ENCODE measurements around the gene DGKI.

DGKI gene

GRCh38 chr7:137521451-137521850 is 325.3 kb downstream of the DGKI start:
- no CpG with 5 or more reads among the region's 5 CpGs for WGBS (ENCODE audit: insufficient coverage, insufficient read length)

GRCh38 chr7:137519947-137520346 is 326.8 kb downstream of the DGKI start:
- Histone ChIP-seq H3K27ac (ENCODE audit: low read length) (no peak overlapping the region), H3K36me3 (ENCODE audit: control insufficient read depth, insufficient read depth, low read length) (no peaks in the 10 kb centered on the region), H3K4me3 (ENCODE audit: low read length) (no peak overlapping the region), H3K27me3 (ENCODE audit: control insufficient read depth, insufficient read depth, low read length) (no peaks in the 10 kb centered on the region), H3K9me3 (ENCODE audit: control insufficient read depth, insufficient read depth, low read length) (no peaks in the 10 kb centered on the region), H3K4me1 (ENCODE audit: control insufficient read depth, insufficient read depth, low read length) (no peaks in the 10 kb centered on the region)
- DNase-seq (ENCODE audit: low read depth, low spot score): no peak
- WGBS (ENCODE audit: insufficient coverage, insufficient read length): no CpG with 5 or more reads among the region's 1 CpG

More at GRCh38 chr7:137521451-137521850, 325.3 kb downstream of the DGKI start:
- no peak for DNase-seq (ENCODE audit: low read depth, low spot score)
- Histone ChIP-seq H3K27me3 (ENCODE audit: control insufficient read depth, insufficient read depth, low read length) (no peaks in the 10 kb centered on the region), H3K36me3 (ENCODE audit: control insufficient read depth, insufficient read depth, low read length) (no peaks in the 10 kb centered on the region), H3K4me1 (ENCODE audit: control insufficient read depth, insufficient read depth, low read length) (no peaks in the 10 kb centered on the region), H3K27ac (ENCODE audit: low read length) (no peak overlapping the region), H3K4me3 (ENCODE audit: low read length) (no peak overlapping the region), H3K9me3 (ENCODE audit: control insufficient read depth, insufficient read depth, low read length) (no peaks in the 10 kb centered on the region)

GRCh38 chr7:137519181-137519691 is 327.5 kb downstream of the DGKI start:
- DNase-seq (ENCODE audit: low read depth, low spot score): no peak
- H3K27me3 ChIP-seq (ENCODE audit: control insufficient read depth, insufficient read depth, low read length): no peaks in the 10 kb centered on the region
- WGBS (ENCODE audit: insufficient coverage, insufficient read length): no CpG with 5 or more reads among the region's 4 CpGs
- no peaks in the 10 kb centered on the region for H3K4me1 ChIP-seq (ENCODE audit: control insufficient read depth, insufficient read depth, low read length)
- no peak overlapping the region for H3K4me3 ChIP-seq (ENCODE audit: low read length)
- no peaks in the 10 kb centered on the region for H3K36me3 ChIP-seq (ENCODE audit: control insufficient read depth, insufficient read depth, low read length)
- no peak overlapping the region for H3K27ac ChIP-seq (ENCODE audit: low read length)
- no peaks in the 10 kb centered on the region for H3K9me3 ChIP-seq (ENCODE audit: control insufficient read depth, insufficient read depth, low read length)

GRCh38 chr7:137513091-137513490 is 333.7 kb downstream of the DGKI start:
- Histone ChIP-seq H3K9me3 (ENCODE audit: control insufficient read depth, insufficient read depth, low read length) (no peaks in the 10 kb centered on the region), H3K4me1 (ENCODE audit: control insufficient read depth, insufficient read depth, low read length) (no peaks in the 10 kb centered on the region), H3K4me3 (ENCODE audit: low read length) (no peak overlapping the region), H3K27ac (ENCODE audit: low read length) (no peak overlapping the region), H3K36me3 (ENCODE audit: control insufficient read depth, insufficient read depth, low read length) (no peaks in the 10 kb centered on the region), H3K27me3 (ENCODE audit: control insufficient read depth, insufficient read depth, low read length) (no peaks in the 10 kb centered on the region)
- no peak for DNase-seq (ENCODE audit: low read depth, low spot score)
- WGBS (ENCODE audit: insufficient coverage, insufficient read length): no CpG with 5 or more reads among the region's 2 CpGs

GRCh38 chr7:137507096-137507495 is 339.7 kb downstream of the DGKI start:
- H3K4me3 ChIP-seq (ENCODE audit: low read length): no peak overlapping the region
- no CpG with 5 or more reads among the region's 2 CpGs for WGBS (ENCODE audit: insufficient coverage, insufficient read length)
- H3K27me3 ChIP-seq (ENCODE audit: control insufficient read depth, insufficient read depth, low read length): no peaks in the 10 kb centered on the region
- no peaks in the 10 kb centered on the region for H3K4me1 ChIP-seq (ENCODE audit: control insufficient read depth, insufficient read depth, low read length)
- H3K27ac ChIP-seq (ENCODE audit: low read length): no peak overlapping the region
- DNase-seq (ENCODE audit: low read depth, low spot score): no peak
- no peaks in the 10 kb centered on the region for H3K9me3 ChIP-seq (ENCODE audit: control insufficient read depth, insufficient read depth, low read length)
- no peaks in the 10 kb centered on the region for H3K36me3 ChIP-seq (ENCODE audit: control insufficient read depth, insufficient read depth, low read length)

- Histone ChIP-seq H3K4me3 (ENCODE audit: low read length) (no peak overlapping the region), H3K36me3 (ENCODE audit: control insufficient read depth, insufficient read depth, low read length) (no peaks in the 10 kb centered on the region), H3K27me3 (ENCODE audit: control insufficient read depth, insufficient read depth, low read length) (no peaks in the 10 kb centered on the region), H3K27ac (ENCODE audit: low read length) (no peak overlapping the region), H3K4me1 (ENCODE audit: control insufficient read depth, insufficient read depth, low read length) (no peaks in the 10 kb centered on the region), H3K9me3 (ENCODE audit: control insufficient read depth, insufficient read depth, low read length) (no peaks in the 10 kb centered on the region)
- no CpG with 5 or more reads among the region's 3 CpGs for WGBS (ENCODE audit: insufficient coverage, insufficient read length)
- DNase-seq (ENCODE audit: low read depth, low spot score): no peak
These were observed 340.7 kb downstream of the DGKI start for GRCh38 chr7:137506031-137506430.

GRCh38 chr7:137501562-137501961 is 345.2 kb downstream of the DGKI start:
- Histone ChIP-seq H3K36me3 (ENCODE audit: control insufficient read depth, insufficient read depth, low read length) (no peaks in the 10 kb centered on the region), H3K27me3 (ENCODE audit: control insufficient read depth, insufficient read depth, low read length) (no peaks in the 10 kb centered on the region), H3K9me3 (ENCODE audit: control insufficient read depth, insufficient read depth, low read length) (no peaks in the 10 kb centered on the region), H3K4me3 (ENCODE audit: low read length) (no peak overlapping the region), H3K4me1 (ENCODE audit: control insufficient read depth, insufficient read depth, low read length) (no peaks in the 10 kb centered on the region), H3K27ac (ENCODE audit: low read length) (no peak overlapping the region)
- DNase-seq (ENCODE audit: low read depth, low spot score): no peak
- WGBS (ENCODE audit: insufficient coverage, insufficient read length): no CpG with 5 or more reads among the region's 2 CpGs

GRCh38 chr7:137492889-137493288 is 353.9 kb downstream of the DGKI start:
- Histone ChIP-seq H3K27ac (ENCODE audit: low read length) (no peak overlapping the region), H3K4me3 (ENCODE audit: low read length) (no peak overlapping the region), H3K4me1 (ENCODE audit: control insufficient read depth, insufficient read depth, low read length) (no peaks in the 10 kb centered on the region), H3K9me3 (ENCODE audit: control insufficient read depth, insufficient read depth, low read length) (no peaks in the 10 kb centered on the region), H3K36me3 (ENCODE audit: control insufficient read depth, insufficient read depth, low read length) (no peaks in the 10 kb centered on the region), H3K27me3 (ENCODE audit: control insufficient read depth, insufficient read depth, low read length) (no peaks in the 10 kb centered on the region)
- DNase-seq (ENCODE audit: low read depth, low spot score): no peak
- no CpG with 5 or more reads among the region's 6 CpGs for WGBS (ENCODE audit: insufficient coverage, insufficient read length)

GRCh38 chr7:137489880-137490279 is 356.9 kb downstream of the DGKI start:
- WGBS (ENCODE audit: insufficient coverage, insufficient read length): no CpG with 5 or more reads among the region's 2 CpGs
- H3K4me3 ChIP-seq (ENCODE audit: low read length): no peak overlapping the region
- H3K4me1 ChIP-seq (ENCODE audit: control insufficient read depth, insufficient read depth, low read length): no peaks in the 10 kb centered on the region

GRCh38 chr7:137488038-137488437 is 358.7 kb downstream of the DGKI start:
- no peaks in the 10 kb centered on the region for H3K4me1 ChIP-seq (ENCODE audit: control insufficient read depth, insufficient read depth, low read length)
- H3K9me3 ChIP-seq (ENCODE audit: control insufficient read depth, insufficient read depth, low read length): no peaks in the 10 kb centered on the region
- no peak overlapping the region for H3K27ac ChIP-seq (ENCODE audit: low read length)
- no peak for DNase-seq (ENCODE audit: low read depth, low spot score)
- WGBS (ENCODE audit: insufficient coverage, insufficient read length): no CpG with 5 or more reads among the region's 1 CpG
- H3K36me3 ChIP-seq (ENCODE audit: control insufficient read depth, insufficient read depth, low read length): no peaks in the 10 kb centered on the region
- H3K4me3 ChIP-seq (ENCODE audit: low read length): no peak overlapping the region
- H3K27me3 ChIP-seq (ENCODE audit: control insufficient read depth, insufficient read depth, low read length): no peaks in the 10 kb centered on the region

More at GRCh38 chr7:137489880-137490279, 356.9 kb downstream of the DGKI start:
- Histone ChIP-seq H3K36me3 (ENCODE audit: control insufficient read depth, insufficient read depth, low read length) (no peaks in the 10 kb centered on the region), H3K9me3 (ENCODE audit: control insufficient read depth, insufficient read depth, low read length) (no peaks in the 10 kb centered on the region), H3K27ac (ENCODE audit: low read length) (no peak overlapping the region), H3K27me3 (ENCODE audit: control insufficient read depth, insufficient read depth, low read length) (no peaks in the 10 kb centered on the region)
- no peak for DNase-seq (ENCODE audit: low read depth, low spot score)

- H3K27ac ChIP-seq (ENCODE audit: low read length): no peak overlapping the region
- H3K9me3 ChIP-seq (ENCODE audit: control insufficient read depth, insufficient read depth, low read length): no peaks in the 10 kb centered on the region
- H3K4me1 ChIP-seq (ENCODE audit: control insufficient read depth, insufficient read depth, low read length): no peaks in the 10 kb centered on the region
- H3K36me3 ChIP-seq (ENCODE audit: control insufficient read depth, insufficient read depth, low read length): no peaks in the 10 kb centered on the region
- H3K27me3 ChIP-seq (ENCODE audit: control insufficient read depth, insufficient read depth, low read length): no peaks in the 10 kb centered on the region
- H3K4me3 ChIP-seq (ENCODE audit: low read length): no peak overlapping the region
- no CpG with 5 or more reads among the region's 2 CpGs for WGBS (ENCODE audit: insufficient coverage, insufficient read length)
- no peak for DNase-seq (ENCODE audit: low read depth, low spot score)
These were observed 361.0 kb downstream of the DGKI start for GRCh38 chr7:137485818-137486217.

All from iPS DF 6.9 (cell line).